Central memory CD8-positive, alpha-beta T cell (primary cell): Measurements from ENCODE around the gene SYNCRIP.
"Not testable (repeated sequence)": the region's sequence is repeated elsewhere in the genome, so short reads cannot be mapped to it uniquely, and the experiment has no call there.

ENCODE experiments used
- ATAC-seq: fragments of 150-1000 bp; cut with Tn5 transposase; replicated peaks from 2 replicates; pipeline ENCODE4 v1.10.0; 2022; ENCODE audit warnings: mild to moderate bottlenecking, moderate FRiP score, moderate number of reproducible peaks; ENCODE audit not compliant: poor library complexity, severe bottlenecking; ENCODE audit errors: extremely low read depth
- DNase-seq, 2 donors: peaks; one replicate each; pipeline ENCODE4 v3.0.0; 2021; ENCODE audit warnings: low spot score in 2 of 2
- H3K27ac Mint-ChIP-seq: one replicate; pipeline ENCODE4 v1.8.0; 2022; ENCODE audit warnings: low read depth, mild to moderate bottlenecking, moderate library complexity, mixed read lengths
- H3K27me3 Mint-ChIP-seq: one replicate; pipeline ENCODE4 v1.8.0; 2022; ENCODE audit warnings: mixed read lengths
- H3K36me3 Mint-ChIP-seq: one replicate; pipeline ENCODE4 v1.8.0; 2022; ENCODE audit warnings: mild to moderate bottlenecking, moderate library complexity, mixed read lengths; ENCODE audit not compliant: insufficient read depth
- H3K4me1 Mint-ChIP-seq: one replicate; pipeline ENCODE4 v1.8.0; 2022; ENCODE audit warnings: mixed read lengths
- H3K4me3 Mint-ChIP-seq: one replicate; pipeline ENCODE4 v1.8.0; 2022; ENCODE audit warnings: mild to moderate bottlenecking, moderate library complexity, mixed read lengths
- H3K9me3 Mint-ChIP-seq: one replicate; pipeline ENCODE4 v1.8.0; 2022; ENCODE audit warnings: mixed read lengths

The SYNCRIP gene

DNA sequence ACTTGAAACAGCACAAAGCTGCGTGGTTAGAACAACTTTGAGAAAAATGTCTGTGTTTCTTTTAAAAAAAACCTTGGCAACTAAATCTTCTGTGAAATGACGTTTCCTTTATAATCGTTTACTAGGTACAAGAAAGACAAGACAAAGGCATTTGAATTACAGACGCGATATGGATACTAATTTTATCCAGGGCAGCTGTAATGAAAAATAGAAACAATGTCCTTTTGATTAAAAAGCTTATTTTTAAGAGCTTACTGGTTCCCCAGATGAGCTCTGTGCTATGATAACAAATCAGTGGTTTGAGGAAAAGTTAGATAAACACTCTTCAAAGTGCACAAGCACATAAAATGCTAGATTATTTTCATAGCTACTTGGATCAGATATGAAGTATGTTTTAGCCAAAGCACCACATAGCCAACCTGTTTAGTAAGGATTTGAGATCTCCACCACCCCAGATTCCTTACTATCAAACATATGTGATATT, 1.6 kb upstream of the SYNCRIP start:
- H3K4me3 Mint-ChIP-seq: peak overlapping the region; percentile 85
- DNase-seq (no peak), ATAC-seq (no peak)
- peaks cover 33% of the 10 kb centered on the region for H3K4me1 Mint-ChIP-seq
- H3K36me3 Mint-ChIP-seq: peaks cover 30% of the 10 kb centered on the region
- no peaks in the 10 kb centered on the region for H3K9me3 Mint-ChIP-seq
- no peaks in the 10 kb centered on the region for H3K27me3 Mint-ChIP-seq
- H3K27ac Mint-ChIP-seq: peak overlapping the region; percentile 98

DNA sequence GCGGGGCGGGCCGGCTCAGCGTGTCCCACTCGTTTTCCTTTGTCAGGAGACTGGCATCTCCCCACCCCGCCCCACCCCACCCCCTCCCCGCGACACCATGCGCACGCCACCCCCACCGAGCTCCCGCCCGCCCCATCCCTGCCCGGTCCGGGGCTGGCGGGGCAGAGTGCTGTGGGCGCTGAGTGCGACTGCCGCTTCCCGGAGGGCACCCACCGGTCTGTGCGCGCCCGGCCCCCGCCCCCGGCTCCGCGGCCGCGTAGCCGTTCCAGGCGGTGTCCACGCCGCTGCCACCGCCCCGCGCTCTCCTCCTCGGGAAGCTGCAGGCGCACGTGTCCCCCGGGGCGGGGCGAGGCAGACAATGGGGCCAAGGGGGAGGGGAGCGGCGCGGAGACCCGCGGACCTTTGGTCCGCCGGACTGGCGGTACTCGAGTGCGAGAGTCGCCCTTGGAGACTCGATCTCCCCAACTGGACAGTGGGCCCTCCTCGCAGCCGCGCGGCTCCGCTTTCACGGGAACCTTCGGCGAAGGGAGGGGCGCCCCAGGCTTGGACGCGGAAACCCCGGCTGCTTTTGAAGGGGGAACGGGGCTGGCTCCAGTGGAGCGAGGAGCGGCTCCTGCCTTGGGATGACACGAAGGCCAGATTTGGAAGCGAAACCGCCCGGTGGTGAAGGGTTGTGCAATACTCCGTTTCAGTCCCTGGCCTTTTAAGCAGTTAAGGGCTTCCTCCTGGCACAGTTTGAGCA, 1.0 kb upstream of the SYNCRIP start:
- Mint-ChIP-seq H3K36me3 (peaks cover 36% of the 10 kb centered on the region), H3K4me3 (peak overlapping the region; percentile 85), H3K27ac (peak overlapping the region; percentile 98), H3K27me3 (no peaks in the 10 kb centered on the region), H3K9me3 (no peaks in the 10 kb centered on the region), H3K4me1 (peaks cover 39% of the 10 kb centered on the region)
- DNase-seq (peak; percentile 41 to 58), ATAC-seq (peak; percentile 21)

DNA sequence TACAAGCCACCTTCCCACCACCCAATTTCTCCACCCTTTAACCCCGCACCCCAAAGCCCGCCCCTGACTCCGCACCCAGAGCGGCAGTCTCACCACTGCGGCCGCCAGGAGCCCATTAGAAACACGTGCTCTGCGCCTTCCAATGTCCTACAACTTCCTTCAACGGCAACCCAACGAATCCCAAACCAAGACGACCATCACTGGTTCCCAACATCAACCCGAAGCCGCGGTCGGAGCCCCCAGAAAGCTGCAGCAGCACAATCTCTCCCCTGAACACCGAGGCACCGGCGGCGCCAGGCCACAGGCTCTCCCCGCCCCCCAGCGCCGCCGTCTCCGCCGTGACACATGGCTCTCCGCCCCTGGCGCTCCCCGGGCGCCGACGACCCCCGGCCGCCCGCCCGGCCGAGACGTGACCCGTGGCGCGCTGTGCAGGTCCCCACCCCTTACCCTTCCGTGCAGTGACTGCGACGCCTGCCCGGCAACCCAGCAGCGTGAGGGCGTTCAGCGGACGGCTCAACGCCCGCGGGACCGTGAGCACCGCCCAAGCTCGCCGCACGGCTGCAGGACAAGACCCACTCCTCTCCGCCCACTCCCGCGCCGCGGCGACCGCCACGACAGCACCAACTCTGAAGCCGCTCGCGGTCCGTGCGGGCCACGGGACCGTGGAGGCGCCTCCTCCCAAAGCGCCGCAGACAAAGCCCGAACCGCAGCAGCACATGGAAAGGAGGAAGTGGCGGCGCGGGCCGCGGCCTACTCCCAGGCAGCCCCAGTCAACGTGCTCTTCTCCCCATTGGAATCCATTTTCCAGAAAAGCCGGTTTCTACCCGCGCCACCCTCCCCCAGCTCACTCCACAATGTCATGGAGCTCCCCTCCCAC, 551 bp downstream of the SYNCRIP start:
- ATAC-seq (no peak), DNase-seq (peak; percentile 25 to 28)
- Mint-ChIP-seq H3K4me1 (peaks cover 53% of the 10 kb centered on the region), H3K27ac (peak overlapping the region; percentile 98), H3K9me3 (no peaks in the 10 kb centered on the region), H3K4me3 (peak overlapping the region; percentile 85), H3K36me3 (peaks cover 52% of the 10 kb centered on the region), H3K27me3 (no peaks in the 10 kb centered on the region)

DNA sequence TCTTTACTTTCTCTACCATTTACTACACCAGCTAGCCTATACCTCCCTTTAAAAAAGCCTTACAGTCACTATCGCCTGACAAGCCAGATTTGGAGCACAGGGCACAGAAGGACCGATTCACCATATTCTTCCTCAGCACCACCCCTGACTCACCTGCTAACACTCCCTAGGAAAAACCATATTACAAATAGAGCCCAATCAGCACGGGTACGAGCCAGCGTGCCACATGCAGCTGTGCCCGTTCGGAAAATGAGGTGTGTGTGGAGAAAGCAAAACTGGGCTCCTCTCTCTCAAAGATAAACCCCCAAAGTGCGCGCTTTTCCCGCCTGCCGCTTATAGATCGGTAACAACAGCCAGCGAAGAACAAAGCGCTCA, 1.2 kb downstream of the SYNCRIP start:
- Mint-ChIP-seq H3K4me3 (peak overlapping the region; percentile 85), H3K4me1 (peaks cover 53% of the 10 kb centered on the region), H3K36me3 (peaks cover 58% of the 10 kb centered on the region), H3K27ac (peak overlapping the region; percentile 98), H3K27me3 (no peaks in the 10 kb centered on the region), H3K9me3 (no peaks in the 10 kb centered on the region)
- ATAC-seq: no peak
- DNase-seq: no peak

DNA sequence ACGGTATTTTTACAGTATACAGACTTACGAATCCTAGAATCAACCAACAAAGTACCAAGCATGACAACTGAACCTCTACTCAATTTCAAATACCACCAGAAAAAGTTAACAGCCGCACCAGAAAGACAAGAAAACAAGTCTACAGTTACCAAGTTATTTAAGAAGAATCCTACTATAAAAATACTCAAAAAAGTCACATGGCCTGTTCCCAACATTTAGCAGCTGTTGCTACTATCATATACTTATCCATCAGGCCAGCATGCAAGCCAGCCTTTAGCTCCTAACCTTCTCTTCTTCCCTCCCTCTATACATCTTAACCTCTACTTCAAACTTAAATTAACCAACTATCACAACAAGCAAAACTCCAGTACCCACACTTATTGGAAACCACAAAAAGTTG, 1.9 kb downstream of the SYNCRIP start:
- Mint-ChIP-seq H3K4me3 (peak overlapping the region; percentile 85), H3K9me3 (no peaks in the 10 kb centered on the region), H3K27ac (peak overlapping the region; percentile 98), H3K27me3 (no peaks in the 10 kb centered on the region), H3K4me1 (peaks cover 53% of the 10 kb centered on the region), H3K36me3 (peaks cover 64% of the 10 kb centered on the region)
- DNase-seq: no peak
- ATAC-seq: no peak

DNA sequence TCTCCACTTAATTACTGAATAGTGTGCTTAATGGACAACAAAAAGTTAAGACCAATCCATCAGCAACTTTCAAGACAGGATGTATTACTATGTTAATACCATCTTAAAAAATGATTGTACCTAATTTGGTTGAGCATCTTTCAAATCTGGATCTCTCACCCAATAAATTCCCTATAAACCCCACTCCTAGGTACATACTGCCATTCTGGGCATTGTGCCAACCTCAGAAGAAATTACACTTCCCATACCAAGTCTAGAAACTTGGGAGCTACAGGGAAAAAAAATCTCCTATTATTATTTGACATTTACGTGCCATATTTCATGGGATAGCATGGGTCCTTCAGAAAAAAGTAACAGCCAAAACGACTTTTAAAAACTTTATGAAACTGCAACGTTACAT, 5.1 kb downstream of the SYNCRIP start:
- no peak overlapping the region for H3K27ac Mint-ChIP-seq
- no peak overlapping the region for H3K4me3 Mint-ChIP-seq
- no peak for ATAC-seq
- DNase-seq: no peak
- peaks cover 87% of the 10 kb centered on the region for H3K36me3 Mint-ChIP-seq
- H3K27me3 Mint-ChIP-seq: no peaks in the 10 kb centered on the region
- H3K9me3 Mint-ChIP-seq: no peaks in the 10 kb centered on the region
- peaks cover 53% of the 10 kb centered on the region for H3K4me1 Mint-ChIP-seq

DNA sequence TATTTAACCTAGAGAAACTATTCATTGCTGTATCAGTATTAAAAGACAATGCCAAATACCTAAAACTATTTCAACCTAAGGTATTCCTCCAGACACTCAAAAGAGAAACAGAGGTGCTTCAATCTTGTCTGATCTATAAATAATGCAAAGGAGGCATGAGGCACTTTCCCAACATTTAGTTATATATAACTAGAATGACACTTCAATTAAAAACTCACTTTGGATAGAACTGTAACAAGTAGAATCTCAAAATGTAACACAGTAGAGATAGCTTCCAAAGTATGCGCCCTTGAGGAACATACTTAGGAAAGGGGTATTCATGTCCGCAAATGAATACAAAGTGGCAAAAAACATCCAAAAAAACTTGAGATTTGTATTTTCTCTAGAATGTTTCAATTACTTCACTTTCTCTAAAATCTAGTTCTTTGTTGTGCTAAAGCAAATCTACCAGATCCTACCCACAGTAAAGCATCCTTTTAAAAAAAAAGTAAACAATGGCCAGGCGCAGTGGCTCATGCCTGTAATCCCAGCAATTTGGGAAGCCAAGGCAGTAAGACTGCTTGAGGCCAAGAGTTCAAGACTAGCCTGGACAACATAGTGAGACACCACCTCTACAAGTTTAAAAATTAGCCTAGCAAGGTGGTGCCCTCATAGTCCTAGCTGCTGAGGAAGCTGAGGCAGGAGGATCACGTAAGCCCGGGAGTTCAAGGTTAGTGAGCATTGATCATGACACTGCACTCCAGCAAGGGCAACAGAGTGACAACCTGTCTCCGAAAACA, 10.3 kb downstream of the SYNCRIP start:
- DNase-seq: no peak
- no peak for ATAC-seq
- Mint-ChIP-seq H3K4me3 (no peak overlapping the region), H3K4me1 (peaks cover 45% of the 10 kb centered on the region), H3K36me3 (peaks cover 89% of the 10 kb centered on the region), H3K27ac (no peak overlapping the region), H3K27me3 (no peaks in the 10 kb centered on the region), H3K9me3 (no peaks in the 10 kb centered on the region)

DNA sequence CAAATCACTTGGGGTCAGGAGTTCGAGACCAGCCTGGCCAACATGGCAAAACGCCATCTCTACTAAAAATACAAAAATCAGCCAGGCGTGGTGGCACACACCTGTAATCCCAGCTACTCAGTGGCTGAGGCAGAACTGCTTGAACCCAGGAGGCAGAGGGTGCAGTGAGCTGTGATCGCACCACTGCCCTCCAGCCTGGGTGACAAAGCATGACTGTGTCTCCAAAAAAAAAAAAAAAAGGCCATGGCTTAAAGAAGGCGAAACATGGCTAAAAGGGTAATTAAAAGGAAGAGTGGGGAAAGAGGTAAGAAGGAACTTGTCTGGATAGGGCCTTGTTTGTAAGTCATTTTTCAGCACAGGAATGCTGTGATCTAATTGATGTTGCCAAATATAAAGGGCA, 11.6 kb downstream of the SYNCRIP start:
- H3K4me3 Mint-ChIP-seq: not testable (repeated sequence)
- Mint-ChIP-seq H3K36me3 (peaks cover 90% of the 10 kb centered on the region), H3K4me1 (peaks cover 51% of the 10 kb centered on the region)

DNA sequence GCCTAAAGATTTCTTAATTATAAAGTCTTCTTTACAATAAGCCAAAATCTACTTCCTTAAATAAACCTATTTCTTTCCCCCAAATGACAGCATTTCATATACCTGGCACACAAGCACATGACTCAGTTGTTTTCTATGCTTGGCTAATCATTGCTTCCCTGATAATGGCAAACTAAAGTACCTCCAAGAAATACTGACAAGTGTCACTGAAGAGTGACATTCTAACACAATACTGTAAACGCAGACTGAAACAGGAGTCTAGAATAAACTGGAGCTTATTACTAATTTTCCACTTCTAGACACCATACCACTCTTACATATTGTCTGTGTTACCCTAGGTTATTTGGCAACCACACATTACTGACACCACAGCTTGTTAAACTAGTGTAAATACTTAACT, 14.3 kb downstream of the SYNCRIP start:
- Mint-ChIP-seq H3K4me3 (no peak overlapping the region), H3K27me3 (no peaks in the 10 kb centered on the region), H3K9me3 (no peaks in the 10 kb centered on the region), H3K36me3 (peaks cover 83% of the 10 kb centered on the region), H3K4me1 (peaks cover 68% of the 10 kb centered on the region), H3K27ac (peak overlapping the region; percentile 8)
- ATAC-seq (no peak), DNase-seq (no peak)

More for the DNA sequence above, 11.6 kb downstream of the SYNCRIP start:
- H3K9me3 Mint-ChIP-seq, H3K27me3 Mint-ChIP-seq, ATAC-seq, DNase-seq, H3K27ac Mint-ChIP-seq: not testable (repeated sequence)

DNA sequence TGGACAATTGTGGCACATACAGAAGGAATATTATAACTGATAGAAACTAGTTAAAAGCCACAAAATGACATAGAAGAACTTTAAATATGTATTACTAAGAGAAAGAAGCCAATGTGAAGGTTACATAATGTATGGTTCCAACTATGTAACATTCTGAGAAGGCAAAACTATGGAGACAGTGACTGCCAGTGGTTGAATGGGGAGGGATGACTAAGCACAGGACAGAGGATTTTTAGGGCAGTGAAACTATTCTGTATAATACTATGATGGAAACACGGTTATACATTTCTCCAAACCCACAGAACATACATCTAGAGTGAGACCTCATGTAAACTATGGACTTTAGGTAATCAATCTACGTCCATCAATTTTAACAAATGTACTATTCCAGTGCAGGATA, 22.4 kb downstream of the SYNCRIP start:
- DNase-seq (no peak), ATAC-seq (no peak)
- peaks cover 33% of the 10 kb centered on the region for H3K4me1 Mint-ChIP-seq
- H3K27me3 Mint-ChIP-seq: no peaks in the 10 kb centered on the region
- no peaks in the 10 kb centered on the region for H3K9me3 Mint-ChIP-seq
- no peak overlapping the region for H3K4me3 Mint-ChIP-seq
- peak overlapping the region; percentile 63 for H3K27ac Mint-ChIP-seq
- H3K36me3 Mint-ChIP-seq: peaks cover 83% of the 10 kb centered on the region

DNA sequence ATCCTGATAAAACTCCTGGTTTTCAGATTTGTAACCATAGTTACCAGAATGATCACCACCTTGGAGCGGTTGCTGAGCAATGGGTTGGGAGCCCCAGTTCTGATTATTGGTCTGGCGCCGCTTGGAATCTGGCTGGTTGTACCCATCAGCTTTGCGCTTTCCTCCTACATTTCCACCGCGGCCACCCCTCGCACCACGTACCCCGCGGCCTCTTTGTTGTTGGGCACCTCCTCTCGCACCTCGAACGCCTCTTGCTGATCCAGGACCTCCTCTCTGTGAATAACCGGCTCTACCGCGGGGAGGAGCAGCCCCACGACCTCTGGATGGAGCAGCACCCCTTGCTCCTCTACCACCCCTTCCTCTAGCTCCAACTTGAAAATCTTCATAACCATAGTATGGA, 27.9 kb downstream of the SYNCRIP start:
- Mint-ChIP-seq H3K27ac (no peak overlapping the region), H3K27me3 (no peaks in the 10 kb centered on the region), H3K9me3 (no peaks in the 10 kb centered on the region), H3K4me3 (no peak overlapping the region), H3K36me3 (peaks cover 77% of the 10 kb centered on the region), H3K4me1 (peaks cover 17% of the 10 kb centered on the region)
- ATAC-seq: no peak
- DNase-seq: no peak

DNA sequence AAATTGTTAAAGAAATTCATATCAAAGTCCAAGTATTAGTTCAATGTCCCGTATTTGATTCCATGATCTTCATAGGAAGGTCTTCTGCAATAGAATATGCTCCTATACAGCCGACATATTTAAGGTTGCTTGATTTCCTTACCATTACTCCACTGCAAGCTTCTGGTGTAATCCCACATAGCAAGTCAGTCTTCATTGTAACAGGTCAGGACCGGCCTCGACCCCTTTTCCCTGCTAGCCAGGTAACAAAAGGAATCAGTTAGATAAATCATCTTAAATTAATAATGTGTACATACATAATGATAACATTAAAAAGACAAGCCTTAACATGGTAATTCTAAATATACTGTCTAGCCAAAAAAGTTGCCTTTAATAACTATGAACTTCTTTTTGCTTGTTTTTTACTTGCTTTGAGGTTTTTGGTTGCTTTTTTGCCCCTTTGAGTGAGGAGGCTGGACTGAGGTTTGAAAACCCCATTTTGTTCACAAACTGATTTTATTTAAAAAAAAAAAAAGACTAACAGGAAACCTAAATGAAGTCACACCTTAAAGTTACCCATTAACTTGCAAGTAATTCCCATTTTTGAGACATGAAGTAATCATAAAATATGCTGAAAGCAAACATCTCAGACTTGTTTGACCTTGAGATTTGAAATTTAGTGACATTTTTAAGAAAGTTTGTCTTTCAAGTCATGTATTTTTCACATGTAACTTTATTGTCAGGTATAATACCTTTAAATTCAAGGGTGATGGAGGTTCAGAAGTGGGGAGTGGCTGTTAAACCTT, 29.8 kb downstream of the SYNCRIP start:
- Mint-ChIP-seq H3K27ac (peak overlapping the region; percentile 35), H3K27me3 (no peaks in the 10 kb centered on the region), H3K4me3 (no peak overlapping the region), H3K9me3 (no peaks in the 10 kb centered on the region), H3K4me1 (peaks cover 14% of the 10 kb centered on the region), H3K36me3 (peaks cover 64% of the 10 kb centered on the region)
- no peak for DNase-seq
- ATAC-seq: no peak
